Vagina (tissue), 2 donors: ENCODE results near the gene ERLIN1. TPM values are rescaled to one million over a fixed set of nuclear protein-coding genes. Genes with fewer than 3 reads are reported as not detected.

Source experiments
- DNase-seq, 2 donors: peaks; one replicate each; pipeline ENCODE4 v3.0.0-alpha.2; 2017; ENCODE audit errors: extremely low spot score in 2 of 2
- H3K27ac ChIP-seq: fragments of 200-600 bp; sonication (generic); one replicate; pipeline ENCODE4 v1.5.1; 2019
- H3K27me3 ChIP-seq: fragments of 200-600 bp; sonication (generic); one replicate; pipeline ENCODE4 v1.5.1; 2019
- H3K36me3 ChIP-seq, 2 donors: fragments of 200-600 bp; sonication (generic); one replicate each; pipeline ENCODE4 v1.5.1; 2017 to 2019
- H3K4me1 ChIP-seq: fragments of 200-600 bp; sonication (generic); one replicate; pipeline ENCODE4 v1.5.1; 2019
- H3K4me3 ChIP-seq, 2 donors: fragments of 200-600 bp; sonication (generic); 1 replicate in 1 of 2; 2 replicates in 1 of 2; pipeline ENCODE4 v1.5.1; 2016 to 2019
- H3K9me3 ChIP-seq: fragments of 200-600 bp; sonication (generic); one replicate; pipeline ENCODE4 v1.5.1; 2019
- POLR2A ChIP-seq, 2 donors: fragments of 450-650 bp; IDR thresholded peaks; one replicate each; pipeline ENCODE4 v1.6.1; 2017; ENCODE audit warnings: antibody characterized with exemption in 2 of 2, mild to moderate bottlenecking in 2 of 2, moderate library complexity in 2 of 2
- POLR2AphosphoS5 ChIP-seq, 2 donors: sonication (generic); formaldehyde crosslinking; IDR thresholded peaks; one replicate each; pipeline ENCODE4 v1.9.0; 2017; ENCODE audit warnings: antibody characterized with exemption in 2 of 2, mild to moderate bottlenecking in 2 of 2, low read depth in 1 of 2; ENCODE audit not compliant: insufficient read depth in 1 of 2
- intact Hi-C: fragments of 100-400 bp; cut with DNase I; formaldehyde crosslinking; loops from one replicate; pipeline ENCODE4 v1.15.1; 2023
- total RNA-seq: library from RNA; depleted of rRNA; stranded (reverse); fragments of >200 nt; gene quantifications from one replicate; pipeline ENCODE4 v1.2.3, GENCODE V29; 2016
- TF ChIP-seq, protein P1 (sequence below), 3 experiments: fragments of 450-650 bp in 2 of 3; fragments of 200-600 bp in 1 of 3; sonication (generic) in 1 of 3; IDR thresholded peaks; one replicate each; pipeline ENCODE4 v1.5.1; 2017 to 2019; ENCODE audit warnings: antibody characterized with exemption in 3 of 3, mild to moderate bottlenecking in 2 of 3, moderate library complexity in 2 of 3

ERLIN1 gene
- total RNA-seq, 1 donor from 2014 or later = 25.5 TPM

DNA sequence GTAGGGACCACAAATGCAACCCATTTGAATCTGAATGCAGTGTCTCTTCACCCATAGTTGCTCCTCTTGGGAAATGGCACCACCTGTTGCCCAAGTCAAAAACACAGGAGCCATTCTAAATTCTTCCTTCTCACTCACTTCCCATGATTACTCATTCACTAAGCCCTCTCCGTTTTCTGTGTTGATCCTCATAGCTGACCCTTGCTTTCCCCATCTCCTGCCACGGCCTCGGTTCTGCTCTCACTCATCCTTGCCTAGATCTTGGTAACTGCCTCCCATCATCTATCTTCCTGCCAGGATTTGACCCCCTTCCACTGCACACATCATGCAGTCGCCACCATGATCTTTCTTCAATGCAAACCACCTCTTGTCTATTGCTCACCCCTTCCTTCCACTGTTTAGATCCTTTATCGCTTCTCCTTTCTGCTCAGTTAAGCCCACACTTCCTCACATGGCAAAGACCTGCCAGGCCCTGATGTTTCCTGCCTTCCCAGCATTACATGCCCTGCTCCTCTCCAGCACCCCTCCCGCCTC, 85.1 kb downstream of the ERLIN1 start:
- no peaks in the 10 kb centered on the region for H3K4me1 ChIP-seq
- H3K4me3 ChIP-seq = no peak overlapping the region
- intact Hi-C loops = no loop called here
- DNase-seq = no peak
- H3K27me3 ChIP-seq = no peaks in the 10 kb centered on the region
- H3K36me3 ChIP-seq = no peaks in the 10 kb centered on the region
- H3K27ac ChIP-seq = no peak overlapping the region
- H3K9me3 ChIP-seq = no peaks in the 10 kb centered on the region
- TF ChIP-seq POLR2A (IDR thresholded peaks at IDR 0.05) (no peak), POLR2AphosphoS5 (IDR thresholded peaks at IDR 0.05; ENCODE audit: insufficient read depth in 1 of 2, low read depth in 1 of 2) (no peak)
- TF ChIP-seq, protein P1, sequence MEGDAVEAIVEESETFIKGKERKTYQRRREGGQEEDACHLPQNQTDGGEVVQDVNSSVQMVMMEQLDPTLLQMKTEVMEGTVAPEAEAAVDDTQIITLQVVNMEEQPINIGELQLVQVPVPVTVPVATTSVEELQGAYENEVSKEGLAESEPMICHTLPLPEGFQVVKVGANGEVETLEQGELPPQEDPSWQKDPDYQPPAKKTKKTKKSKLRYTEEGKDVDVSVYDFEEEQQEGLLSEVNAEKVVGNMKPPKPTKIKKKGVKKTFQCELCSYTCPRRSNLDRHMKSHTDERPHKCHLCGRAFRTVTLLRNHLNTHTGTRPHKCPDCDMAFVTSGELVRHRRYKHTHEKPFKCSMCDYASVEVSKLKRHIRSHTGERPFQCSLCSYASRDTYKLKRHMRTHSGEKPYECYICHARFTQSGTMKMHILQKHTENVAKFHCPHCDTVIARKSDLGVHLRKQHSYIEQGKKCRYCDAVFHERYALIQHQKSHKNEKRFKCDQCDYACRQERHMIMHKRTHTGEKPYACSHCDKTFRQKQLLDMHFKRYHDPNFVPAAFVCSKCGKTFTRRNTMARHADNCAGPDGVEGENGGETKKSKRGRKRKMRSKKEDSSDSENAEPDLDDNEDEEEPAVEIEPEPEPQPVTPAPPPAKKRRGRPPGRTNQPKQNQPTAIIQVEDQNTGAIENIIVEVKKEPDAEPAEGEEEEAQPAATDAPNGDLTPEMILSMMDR (IDR thresholded peaks at IDR 0.05) = no peak

Other genes with a start within 250 kb of the ERLIN1 start
- 31.9 TPM for gene DNMBP, start 176.1 kb downstream of the ERLIN1 start, total RNA-seq
- gene CPN1, start 104.2 kb downstream of the ERLIN1 start, total RNA-seq = not detected
- gene CHUK, start 43.6 kb upstream of the ERLIN1 start, total RNA-seq = 19.4 TPM
- gene CWF19L1, start 81.6 kb upstream of the ERLIN1 start, total RNA-seq = 13.3 TPM
- gene BLOC1S2, start 100.7 kb upstream of the ERLIN1 start, total RNA-seq = 10.1 TPM
- gene PKD2L1, start 144.2 kb upstream of the ERLIN1 start, total RNA-seq = not detected
- 42.7 TPM for gene SCD, start 161.2 kb upstream of the ERLIN1 start, total RNA-seq